ENCODE measurements around the gene CLDN34.

Gene CLDN34

GRCh38 chrX:9983441-9983840 lies 16.3 kb downstream of the CLDN34 start:
- no peak for DNase-seq

- no peak for DNase-seq
Observed at GRCh38 chrX:9983846-9984245, 16.7 kb downstream of the CLDN34 start.

GRCh38 chrX:9988762-9989161 lies 21.6 kb downstream of the CLDN34 start:
- peak in 1 of 2 experiments; percentile 1 for DNase-seq

GRCh38 chrX:9992061-9992460 lies 24.9 kb downstream of the CLDN34 start:
- no peak for DNase-seq

- no peak for DNase-seq
Observed at GRCh38 chrX:9992724-9993123, 25.6 kb downstream of the CLDN34 start.

- no peak for DNase-seq
Observed at GRCh38 chrX:9995855-9996339, 28.7 kb downstream of the CLDN34 start.

- DNase-seq, result no peak
Observed at GRCh38 chrX:9997041-9997440, 29.9 kb downstream of the CLDN34 start.

GRCh38 chrX:9997524-9997923 lies 30.4 kb downstream of the CLDN34 start:
- no peak for DNase-seq

- no peak for DNase-seq
Observed at GRCh38 chrX:10001496-10001895, 34.3 kb downstream of the CLDN34 start.

- no peak for DNase-seq
Observed at GRCh38 chrX:10004832-10005475, 37.8 kb downstream of the CLDN34 start.

- DNase-seq, result no peak
Observed at GRCh38 chrX:10006086-10006485, 38.9 kb downstream of the CLDN34 start.

GRCh38 chrX:10006770-10007169 lies 39.6 kb downstream of the CLDN34 start:
- DNase-seq, result no peak

GRCh38 chrX:10007621-10008020 lies 40.5 kb downstream of the CLDN34 start:
- DNase-seq, result no peak

GRCh38 chrX:10008483-10009056 lies 41.4 kb downstream of the CLDN34 start:
- DNase-seq, result no peak

- DNase-seq, result no peak
Observed at GRCh38 chrX:10009741-10010140, 42.6 kb downstream of the CLDN34 start.

- DNase-seq, result no peak
Observed at GRCh38 chrX:10010686-10011085, 43.5 kb downstream of the CLDN34 start.

- DNase-seq, result no peak
Observed at GRCh38 chrX:10011261-10011931, 44.2 kb downstream of the CLDN34 start.

GRCh38 chrX:10011991-10012390 lies 44.8 kb downstream of the CLDN34 start:
- no peak for DNase-seq

GRCh38 chrX:10014462-10015354 lies 47.5 kb downstream of the CLDN34 start:
- peak; percentile 28 to 65 for DNase-seq

GRCh38 chrX:10015355-10015722 lies 48.2 kb downstream of the CLDN34 start:
- DNase-seq, result no peak

- DNase-seq, result peak in 1 of 2 experiments; percentile 1
Observed at GRCh38 chrX:10015723-10016518, 48.8 kb downstream of the CLDN34 start.

GRCh38 chrX:10016519-10017132 lies 49.5 kb downstream of the CLDN34 start:
- DNase-seq, result no peak

Data from SW 1271 (cell line).